HCT116 (cell line): ENCODE data around the gene CYTL1. TPM values are rescaled to one million over a fixed set of nuclear protein-coding genes. Genes with fewer than 3 reads are reported as not detected.

Experiments used
- ATAC-seq: fragments of 200-7000 bp; cut with Tn5 transposase; 2 replicates; pipeline ENCODE4 v1.9.1; 2020; ENCODE audit warnings: mild to moderate bottlenecking, moderate library complexity
- BruUV-seq: library from RNA; stranded (reverse); fragments of 400-500 nt; replicated peaks from 2 replicates; lab custom pipeline; 2021; lab: Mats Ljungman, UMichigan
- CTCF ChIA-PET: fragments of 300-600 bp; sonication (Branson Sonifier 250); formaldehyde crosslinking; loops from one replicate; lab custom pipeline; 2021; ENCODE audit warnings: antibody characterized with exemption; lab: Charles Lee
- POLR2A ChIA-PET: fragments of 300-600, 350-600 bp; sonication (Branson Sonifier 250); formaldehyde crosslinking; loops from one replicate; lab custom pipeline; 2021; ENCODE audit warnings: antibody characterized with exemption; lab: Charles Lee
- RAD21 ChIA-PET, 2 experiments: fragments of 300-600 bp; sonication (Branson Sonifier 250); formaldehyde crosslinking; loops; one replicate each; lab custom pipeline; 2023; ENCODE audit warnings: low total read pairs in 2 of 2; ENCODE audit not compliant: uncharacterized antibody in 2 of 2, unreplicated experiment in 2 of 2, low non-redundant PET in 1 of 2; lab: Charles Lee
- DNase-seq: peaks from one replicate; pipeline ENCODE4 v3.0.0-alpha.2; 2010; ENCODE audit warnings: low read depth, low spot score
- H2AFZ ChIP-seq: fragments of 200-600 bp; shearing (Covaris generic), sonication (generic); 2 replicates; pipeline ENCODE4 v1.6.1; 2017; ENCODE audit warnings: low read depth, mixed run types, mixed read lengths, antibody characterized with exemption, low read length; ENCODE audit not compliant: poor library complexity, severe bottlenecking
- H3K27ac ChIP-seq: 2 replicates; pipeline ENCODE4 v1.5.1; 2012; ENCODE audit warnings: low read depth, low read length
- H3K27me3 ChIP-seq: fragments of 200-600 bp; sonication (generic); 2 replicates; pipeline ENCODE4 v1.6.1; 2016; ENCODE audit warnings: mixed run types, low read length, mixed read lengths; ENCODE audit not compliant: insufficient read depth
- H3K36me3 ChIP-seq, 2 experiments: fragments of 200-500 bp in 1 of 2; fragments of 200-600 bp in 1 of 2; sonication (Bioruptor generic) in 1 of 2; sonication (generic) in 1 of 2; 2 replicates each; pipeline versions ENCODE4 v1.5.1 to v1.6.1; 2014 to 2016; ENCODE audit warnings: low read length in 2 of 2, inconsistent platforms in 1 of 2, mixed read lengths in 1 of 2, mixed run types in 1 of 2; ENCODE audit not compliant: insufficient read depth in 2 of 2, control insufficient read depth in 1 of 2
- H3K4me1 ChIP-seq, 2 experiments: fragments of 200-600 bp in 1 of 2; sonication (generic) in 1 of 2; 2 replicates each; pipeline versions ENCODE4 v1.5.1 to v1.6.1; 2012 to 2017; ENCODE audit warnings: low read length in 2 of 2, inconsistent platforms in 1 of 2, mild to moderate bottlenecking in 1 of 2, mixed read lengths in 1 of 2, mixed run types in 1 of 2, moderate library complexity in 1 of 2; ENCODE audit not compliant: insufficient read depth in 2 of 2, control insufficient read depth in 1 of 2
- H3K4me2 ChIP-seq: fragments of 200-600 bp; sonication (generic); 2 replicates; pipeline ENCODE4 v1.6.1; 2017; ENCODE audit warnings: mixed run types, low read length, mixed read lengths
- H3K4me3 ChIP-seq, 2 experiments: fragments of 200-600 bp in 1 of 2; sonication (generic) in 1 of 2; replicated peaks in 1 of 2; 2 replicates each; pipeline ENCODE4 v1.5.1; 2011 to 2016; ENCODE audit warnings: low read length in 2 of 2, control low read depth in 1 of 2, low read depth in 1 of 2, mild to moderate bottlenecking in 1 of 2, mixed read lengths in 1 of 2, mixed run types in 1 of 2
- H3K79me2 ChIP-seq: fragments of 200-600 bp; sonication (generic); 2 replicates; pipeline ENCODE4 v1.6.1; 2017; ENCODE audit warnings: mild to moderate bottlenecking, mixed run types, low read length, moderate library complexity, mixed read lengths; ENCODE audit not compliant: insufficient read depth
- H3K9ac ChIP-seq: fragments of 200-600 bp; sonication (generic); 2 replicates; pipeline ENCODE4 v1.6.1; 2016; ENCODE audit warnings: low read length, mixed read lengths
- H3K9me2 ChIP-seq: fragments of 200-600 bp; sonication (generic), shearing (Covaris generic); 2 replicates; pipeline ENCODE4 v1.6.1; 2017; ENCODE audit warnings: mixed run types, mild to moderate bottlenecking, moderate library complexity; ENCODE audit not compliant: insufficient read depth
- H3K9me3 ChIP-seq, 2 experiments: fragments of 200-500 bp in 1 of 2; fragments of 200-600 bp in 1 of 2; sonication (Bioruptor generic) in 1 of 2; sonication (generic) in 1 of 2; 2 replicates each; pipeline ENCODE4 v1.6.1; 2014 to 2017; ENCODE audit warnings: low read length in 2 of 2, mixed read lengths in 2 of 2, inconsistent platforms in 1 of 2, low read depth in 1 of 2, mild to moderate bottlenecking in 1 of 2, mixed run types in 1 of 2, moderate library complexity in 1 of 2; ENCODE audit not compliant: control insufficient read depth in 1 of 2, insufficient read depth in 1 of 2
- H4K20me1 ChIP-seq: fragments of 200-600 bp; sonication (generic), shearing (Covaris generic); 2 replicates; pipeline ENCODE4 v1.6.1; 2017; ENCODE audit warnings: mixed run types, mild to moderate bottlenecking, moderate library complexity; ENCODE audit not compliant: insufficient read depth
- ATF3 ChIP-seq: IDR thresholded peaks from 2 replicates; pipeline ENCODE4 v1.6.1; 2012
- REST ChIP-seq: IDR thresholded peaks from 2 replicates; pipeline ENCODE4 v1.6.1; 2012; ENCODE audit warnings: low read depth
- YY1 ChIP-seq: IDR thresholded peaks from 2 replicates; pipeline ENCODE4 v1.6.1; 2011; ENCODE audit warnings: low read length, low read depth, moderate library complexity, mild to moderate bottlenecking; ENCODE audit not compliant: insufficient replicate concordance; ENCODE audit errors: extremely low read depth
- ZBTB33 ChIP-seq: IDR thresholded peaks from 2 replicates; pipeline ENCODE4 v1.6.1; 2011; ENCODE audit warnings: mild to moderate bottlenecking, low read length, moderate library complexity; ENCODE audit not compliant: insufficient replicate concordance; ENCODE audit errors: extremely low read depth
- intact Hi-C: fragments of 100-400 bp; cut with micrococcal nuclease; formaldehyde crosslinking; loops from 2 replicates; pipeline ENCODE4 v1.10.0; 2022
- total RNA-seq: library from RNA; stranded (reverse); gene quantifications from one replicate; pipeline ENCODE4 v1.2.1, GENCODE V29; 2021; ENCODE audit not compliant: unreplicated experiment

CYTL1 gene
- total RNA-seq, 1 experiment from 2014 or later, result not detected

DNA sequence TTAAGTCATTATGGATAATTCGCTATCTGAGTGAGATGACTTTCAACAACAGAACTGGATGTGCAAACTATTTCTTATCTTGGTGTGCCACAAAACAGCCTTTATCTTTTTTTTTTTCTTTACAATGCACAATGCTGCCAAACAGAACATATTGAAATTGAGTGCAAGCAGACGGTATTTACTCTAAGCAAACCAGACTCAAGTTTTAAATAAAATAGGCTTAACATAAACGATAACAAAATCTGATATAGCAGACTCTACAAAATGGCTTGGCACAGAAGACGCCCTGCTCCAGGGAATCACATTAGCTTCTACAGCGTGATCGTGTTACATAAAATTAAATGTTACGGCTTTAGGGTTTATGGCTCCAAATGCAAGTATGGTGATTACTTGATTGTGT is 22.4 kb upstream of the CYTL1 start:
- no peak overlapping the region for H2AFZ ChIP-seq
- H3K27ac ChIP-seq, result no peak overlapping the region
- no peaks in the 10 kb centered on the region for H3K79me2 ChIP-seq
- no peaks in the 10 kb centered on the region for H4K20me1 ChIP-seq
- intact Hi-C loops, result no loop called here
- ChIA-PET CTCF (interaction anchor here (1.4 kb wide), 1 partner anchor 8 kb away, joined by 3 read pairs; no protein-coding TSS in a partner anchor), RAD21 (no interaction called here), POLR2A (no interaction called here)
- no peak overlapping the region for H3K4me3 ChIP-seq
- BruUV-seq, result no TSS peak
- H3K4me1 ChIP-seq, result peaks cover 3 to 11% of the 10 kb centered on the region in 2 experiments
- TF ChIP-seq REST (no peak), ZBTB33 (no peak), ATF3 (no peak), YY1 (no peak)
- ATAC-seq (no peak), DNase-seq (no peak)
- no peaks in the 10 kb centered on the region for H3K9me3 ChIP-seq
- no peaks in the 10 kb centered on the region for H3K9me2 ChIP-seq
- H3K27me3 ChIP-seq, result peaks cover 9% of the 10 kb centered on the region; the same call in 1 of the 2 replicates
- H3K9ac ChIP-seq, result no peak overlapping the region
- H3K36me3 ChIP-seq, result no peaks in the 10 kb centered on the region
- no peak overlapping the region for H3K4me2 ChIP-seq
